Liver (tissue), 3 donors: Measurements from ENCODE around the gene ULK1.

ENCODE experiments used
- ATF3 ChIP-seq: IDR thresholded peaks from 2 replicates; pipeline ENCODE4 v1.6.1; 2016; ENCODE audit warnings: antibody characterized with exemption
- CTCF ChIP-seq: fragments of 150-350 bp; IDR thresholded peaks from 2 replicates; pipeline ENCODE4 v1.5.1; 2017; ENCODE audit warnings: improper control_type of control experiment, low read depth, low read length; ENCODE audit not compliant: missing input control
- FOXA1 ChIP-seq: IDR thresholded peaks from 2 replicates; pipeline ENCODE4 v1.6.1; 2016; ENCODE audit warnings: antibody characterized with exemption
- HNF4A ChIP-seq, 2 donors: conservative IDR thresholded peaks; 2 replicates each; pipeline ENCODE4 v1.6.1; 2016; ENCODE audit warnings: antibody characterized with exemption in 2 of 2, mild to moderate bottlenecking in 2 of 2
- MAX ChIP-seq: IDR thresholded peaks from 2 replicates; pipeline ENCODE4 v1.6.1; 2016; ENCODE audit warnings: antibody characterized with exemption
- RAD21 ChIP-seq, 2 donors: IDR thresholded peaks; 2 replicates each; pipeline ENCODE4 v1.6.1; 2016; ENCODE audit warnings: antibody characterized with exemption in 2 of 2, mild to moderate bottlenecking in 2 of 2
- REST ChIP-seq: IDR thresholded peaks from 2 replicates; pipeline ENCODE4 v1.6.1; 2016; ENCODE audit warnings: antibody characterized with exemption, mild to moderate bottlenecking
- RXRA ChIP-seq, 2 donors: IDR thresholded peaks; 2 replicates each; pipeline ENCODE4 v1.6.1; 2017 to 2018; ENCODE audit warnings: antibody characterized with exemption in 2 of 2, mild to moderate bottlenecking in 1 of 2
- SP1 ChIP-seq: IDR thresholded peaks from 2 replicates; pipeline ENCODE4 v1.6.1; 2018; ENCODE audit warnings: antibody characterized with exemption, mild to moderate bottlenecking
- TAF1 ChIP-seq: conservative IDR thresholded peaks from 2 replicates; pipeline ENCODE4 v1.6.1; 2016; ENCODE audit warnings: antibody characterized with exemption, mild to moderate bottlenecking
- YY1 ChIP-seq: IDR thresholded peaks from 2 replicates; pipeline ENCODE4 v1.6.1; 2016; ENCODE audit warnings: antibody characterized with exemption, mild to moderate bottlenecking
- donor health status: healthy.
- donor health status: healthy.

- no peak for TF ChIP-seq RAD21 (IDR thresholded peaks at IDR 0.05)
- no peak for TF ChIP-seq CTCF
- no peak for TF ChIP-seq REST
- no peak for TF ChIP-seq TAF1
- TF ChIP-seq RXRA (IDR thresholded peaks at IDR 0.05): no peak
- no peak for TF ChIP-seq YY1
- TF ChIP-seq SP1: no peak
- no peak for TF ChIP-seq ATF3
- TF ChIP-seq FOXA1: no peak
- no peak for TF ChIP-seq MAX
- TF ChIP-seq HNF4A (conservative IDR thresholded peaks at IDR 0.05): no peak
These were observed 24.5 kb upstream of the ULK1 start for GRCh38 chr12:131869871-131870418.
